ENCODE measurements around the gene EMILIN3.

The EMILIN3 gene

GRCh38 chr20:41339957-41340326, 26.7 kb downstream of the EMILIN3 start:
- Mint-ChIP-seq H3K36me3 (ENCODE audit: low read depth) (no peaks in the 10 kb centered on the region), H3K4me1 (peaks cover 5% of the 10 kb centered on the region), H3K27me3 (ENCODE audit: low read depth) (peaks cover 3% of the 10 kb centered on the region), H3K4me3 (peak overlapping the region; percentile 79 to 83 (median 82)), H3K27ac (peak overlapping the region in 2 of 3 experiments; percentile 21 to 53), H3K9me3 (no peaks in the 10 kb centered on the region)
- peak; percentile 99 for TF ChIP-seq CTCF (IDR thresholded peaks at IDR 0.05; ENCODE audit: unreplicated experiment in 3 of 3)

GRCh38 chr20:41336711-41337492, 29.7 kb downstream of the EMILIN3 start:
- no peak overlapping the region for H3K4me3 Mint-ChIP-seq
- H3K9me3 Mint-ChIP-seq: no peaks in the 10 kb centered on the region
- peaks cover 3% of the 10 kb centered on the region for H3K27me3 Mint-ChIP-seq (ENCODE audit: low read depth)
- no peak for TF ChIP-seq CTCF (IDR thresholded peaks at IDR 0.05; ENCODE audit: unreplicated experiment in 3 of 3)
- peaks cover 12% of the 10 kb centered on the region for H3K4me1 Mint-ChIP-seq
- H3K36me3 Mint-ChIP-seq (ENCODE audit: low read depth): no peaks in the 10 kb centered on the region
- no peak overlapping the region for H3K27ac Mint-ChIP-seq

- H3K9me3 Mint-ChIP-seq: no peaks in the 10 kb centered on the region
- peaks cover 12% of the 10 kb centered on the region for H3K4me1 Mint-ChIP-seq
- TF ChIP-seq CTCF (IDR thresholded peaks at IDR 0.05; ENCODE audit: unreplicated experiment in 3 of 3): no peak
- H3K27ac Mint-ChIP-seq: no peak overlapping the region
- no peak overlapping the region for H3K4me3 Mint-ChIP-seq
- H3K27me3 Mint-ChIP-seq (ENCODE audit: low read depth): peaks cover 3% of the 10 kb centered on the region
- H3K36me3 Mint-ChIP-seq (ENCODE audit: low read depth): no peaks in the 10 kb centered on the region
These were observed 31.0 kb downstream of the EMILIN3 start for GRCh38 chr20:41335591-41335990.

- H3K27ac Mint-ChIP-seq: no peak overlapping the region
- no peak for TF ChIP-seq CTCF (IDR thresholded peaks at IDR 0.05; ENCODE audit: unreplicated experiment in 3 of 3)
- H3K4me3 Mint-ChIP-seq: no peak overlapping the region
- no peaks in the 10 kb centered on the region for H3K27me3 Mint-ChIP-seq (ENCODE audit: low read depth)
- no peaks in the 10 kb centered on the region for H3K36me3 Mint-ChIP-seq (ENCODE audit: low read depth)
- no peaks in the 10 kb centered on the region for H3K9me3 Mint-ChIP-seq
- peaks cover 6% of the 10 kb centered on the region for H3K4me1 Mint-ChIP-seq
These were observed 31.9 kb downstream of the EMILIN3 start for GRCh38 chr20:41334443-41335421.

- no peak overlapping the region for H3K27ac Mint-ChIP-seq
- no peaks in the 10 kb centered on the region for H3K36me3 Mint-ChIP-seq (ENCODE audit: low read depth)
- H3K4me3 Mint-ChIP-seq: no peak overlapping the region
- H3K9me3 Mint-ChIP-seq: no peaks in the 10 kb centered on the region
- peaks cover 10% of the 10 kb centered on the region for H3K4me1 Mint-ChIP-seq
- no peak for TF ChIP-seq CTCF (IDR thresholded peaks at IDR 0.05; ENCODE audit: unreplicated experiment in 3 of 3)
- no peaks in the 10 kb centered on the region for H3K27me3 Mint-ChIP-seq (ENCODE audit: low read depth)
These were observed 32.6 kb downstream of the EMILIN3 start for GRCh38 chr20:41334036-41334435.

Measured in nephron (organoid).